Measurements from ENCODE around the gene CGGBP1.

GRCh38 chr3:88019024-88019423 lies 39.8 kb downstream of the CGGBP1 start:
- TF ChIP-seq CTCF (IDR thresholded peaks at IDR 0.05), result no peak
- TF ChIP-seq POLR2A (IDR thresholded peaks at IDR 0.05), result no peak

Data from heart left ventricle (tissue), 13 donors.